GM12873 (cell line): ENCODE data around the gene TMCO4.

ENCODE experiments used
- CTCF ChIP-seq: IDR thresholded peaks from 2 replicates; pipeline ENCODE4 v1.5.1; 2012; ENCODE audit warnings: low read depth, mild to moderate bottlenecking, moderate library complexity, low read length, control low read depth; ENCODE audit not compliant: insufficient read depth; ENCODE audit errors: missing control alignments

TMCO4 gene

GRCh38 chr1:19809044-19809750, 9.5 kb upstream of the TMCO4 start:
- no peak for TF ChIP-seq CTCF

GRCh38 chr1:19808351-19808750, 8.6 kb upstream of the TMCO4 start:
- TF ChIP-seq CTCF = no peak

GRCh38 chr1:19804831-19805251, 5.1 kb upstream of the TMCO4 start:
- TF ChIP-seq CTCF = no peak

GRCh38 chr1:19802269-19802668, 2.6 kb upstream of the TMCO4 start:
- TF ChIP-seq CTCF = no peak

GRCh38 chr1:19800076-19800804, 524 bp upstream of the TMCO4 start:
- no peak for TF ChIP-seq CTCF

GRCh38 chr1:19798486-19799229, 1.1 kb downstream of the TMCO4 start:
- TF ChIP-seq CTCF = no peak

GRCh38 chr1:19797827-19798226, 1.9 kb downstream of the TMCO4 start:
- TF ChIP-seq CTCF = no peak
